Activated T-cell treated with anti-CD3 and anti-CD28 coated beads, Interleukin-2, amount 50 U/mL, for 4 hours (primary cell): ENCODE measurements around the gene CLDN22. TPM values are rescaled to one million over a fixed set of nuclear protein-coding genes. Genes with fewer than 3 reads are reported as not detected.

Experiments used
- ATAC-seq, 2 donors: fragments of 200-7000 bp; cut with Tn5 transposase; one replicate each; pipeline ENCODE4 v1.10.0; 2021
- DNase-seq: peaks from one replicate; pipeline ENCODE4 v3.0.0-alpha.2; 2020
- H3K27me3 Mint-ChIP-seq: one replicate; pipeline ENCODE4 v1.8.0; 2021; ENCODE audit warnings: low read depth, mixed read lengths
- H3K36me3 Mint-ChIP-seq: one replicate; pipeline ENCODE4 v1.8.0; 2022; ENCODE audit warnings: mixed read lengths; ENCODE audit not compliant: insufficient read depth
- H3K4me1 Mint-ChIP-seq: one replicate; pipeline ENCODE4 v1.8.0; 2021; ENCODE audit warnings: low read depth, mixed read lengths
- H3K4me3 Mint-ChIP-seq: one replicate; pipeline ENCODE4 v1.8.0; 2021; ENCODE audit warnings: mild to moderate bottlenecking, moderate library complexity, mixed read lengths
- H3K9me3 Mint-ChIP-seq: one replicate; pipeline ENCODE4 v1.8.0; 2021; ENCODE audit warnings: mixed read lengths
- total RNA-seq, 3 donors: library from RNA; stranded (reverse); gene quantifications; one replicate each; pipeline ENCODE4 v1.2.1, GENCODE V29; 2021

Gene CLDN22
- total RNA-seq, 3 donors from 2014 or later: not detected

- Mint-ChIP-seq H3K9me3 (no peaks in the 10 kb centered on the region), H3K36me3 (no peaks in the 10 kb centered on the region), H3K4me1 (peaks cover 20% of the 10 kb centered on the region), H3K4me3 (no peak overlapping the region), H3K27me3 (no peaks in the 10 kb centered on the region)
- ATAC-seq (no peak), DNase-seq (no peak)
These were observed 1.4 kb upstream of the CLDN22 start for GRCh38 chr4:183321516-183321915.

- DNase-seq (no peak), ATAC-seq (no peak)
- H3K27me3 Mint-ChIP-seq: no peaks in the 10 kb centered on the region
- H3K36me3 Mint-ChIP-seq: no peaks in the 10 kb centered on the region
- peaks cover 20% of the 10 kb centered on the region for H3K4me1 Mint-ChIP-seq
- no peaks in the 10 kb centered on the region for H3K9me3 Mint-ChIP-seq
- no peak overlapping the region for H3K4me3 Mint-ChIP-seq
These were observed 1.0 kb upstream of the CLDN22 start for GRCh38 chr4:183321079-183321478.

- H3K4me1 Mint-ChIP-seq: peaks cover 20% of the 10 kb centered on the region
- ATAC-seq: no peak
- H3K36me3 Mint-ChIP-seq: peaks cover 7% of the 10 kb centered on the region
- no peak overlapping the region for H3K4me3 Mint-ChIP-seq
- H3K27me3 Mint-ChIP-seq: no peaks in the 10 kb centered on the region
- no peak for DNase-seq
- no peaks in the 10 kb centered on the region for H3K9me3 Mint-ChIP-seq
These were observed 1.4 kb downstream of the CLDN22 start for GRCh38 chr4:183318656-183319055.

GRCh38 chr4:183314806-183315205 is 5.3 kb downstream of the CLDN22 start:
- no peak for ATAC-seq
- Mint-ChIP-seq H3K4me3 (no peak overlapping the region), H3K9me3 (no peaks in the 10 kb centered on the region), H3K27me3 (peaks cover 2% of the 10 kb centered on the region), H3K36me3 (peaks cover 7% of the 10 kb centered on the region), H3K4me1 (no peaks in the 10 kb centered on the region)
- DNase-seq: no peak

GRCh38 chr4:183314336-183314735 is 5.7 kb downstream of the CLDN22 start:
- H3K27me3 Mint-ChIP-seq: peaks cover 4% of the 10 kb centered on the region
- H3K4me3 Mint-ChIP-seq: no peak overlapping the region
- H3K9me3 Mint-ChIP-seq: no peaks in the 10 kb centered on the region
- peaks cover 7% of the 10 kb centered on the region for H3K36me3 Mint-ChIP-seq
- DNase-seq (no peak), ATAC-seq (no peak)
- H3K4me1 Mint-ChIP-seq: no peaks in the 10 kb centered on the region

GRCh38 chr4:183312841-183313240 is 7.2 kb downstream of the CLDN22 start:
- ATAC-seq: no peak
- no peak for DNase-seq
- Mint-ChIP-seq H3K4me1 (no peaks in the 10 kb centered on the region), H3K9me3 (no peaks in the 10 kb centered on the region), H3K36me3 (peaks cover 7% of the 10 kb centered on the region), H3K4me3 (no peak overlapping the region), H3K27me3 (peaks cover 4% of the 10 kb centered on the region)

- ATAC-seq (no peak), DNase-seq (no peak)
- Mint-ChIP-seq H3K4me3 (no peak overlapping the region), H3K9me3 (no peaks in the 10 kb centered on the region), H3K27me3 (peaks cover 4% of the 10 kb centered on the region), H3K4me1 (no peaks in the 10 kb centered on the region), H3K36me3 (no peaks in the 10 kb centered on the region)
These were observed 13.3 kb downstream of the CLDN22 start for GRCh38 chr4:183306811-183307210.

- peaks cover under 1% of the 10 kb centered on the region for H3K4me1 Mint-ChIP-seq
- H3K27me3 Mint-ChIP-seq: no peaks in the 10 kb centered on the region
- ATAC-seq (no peak), DNase-seq (no peak)
- H3K9me3 Mint-ChIP-seq: no peaks in the 10 kb centered on the region
- H3K4me3 Mint-ChIP-seq: no peak overlapping the region
- H3K36me3 Mint-ChIP-seq: no peaks in the 10 kb centered on the region
These were observed 15.5 kb downstream of the CLDN22 start for GRCh38 chr4:183304538-183304937.

- Mint-ChIP-seq H3K4me3 (no peak overlapping the region), H3K36me3 (no peaks in the 10 kb centered on the region), H3K4me1 (peaks cover 1% of the 10 kb centered on the region), H3K27me3 (no peaks in the 10 kb centered on the region), H3K9me3 (no peaks in the 10 kb centered on the region)
- DNase-seq (no peak), ATAC-seq (no peak)
These were observed 16.0 kb downstream of the CLDN22 start for GRCh38 chr4:183304067-183304466.

- Mint-ChIP-seq H3K4me1 (peaks cover 1% of the 10 kb centered on the region), H3K27me3 (no peaks in the 10 kb centered on the region)
These were observed 16.8 kb downstream of the CLDN22 start for GRCh38 chr4:183303301-183303700.

GRCh38 chr4:183300655-183301054 is 19.4 kb downstream of the CLDN22 start:
- Mint-ChIP-seq H3K4me1 (peaks cover 1% of the 10 kb centered on the region), H3K4me3 (no peak overlapping the region), H3K9me3 (no peaks in the 10 kb centered on the region), H3K36me3 (no peaks in the 10 kb centered on the region), H3K27me3 (no peaks in the 10 kb centered on the region)
- DNase-seq (no peak), ATAC-seq (no peak)

More at GRCh38 chr4:183303301-183303700, 16.8 kb downstream of the CLDN22 start:
- Mint-ChIP-seq H3K9me3 (no peaks in the 10 kb centered on the region), H3K4me3 (no peak overlapping the region), H3K36me3 (no peaks in the 10 kb centered on the region)
- ATAC-seq: no peak
- no peak for DNase-seq

GRCh38 chr4:183300070-183300469 is 20.0 kb downstream of the CLDN22 start:
- Mint-ChIP-seq H3K4me3 (no peak overlapping the region), H3K9me3 (no peaks in the 10 kb centered on the region), H3K27me3 (no peaks in the 10 kb centered on the region), H3K36me3 (no peaks in the 10 kb centered on the region), H3K4me1 (peaks cover 1% of the 10 kb centered on the region)
- DNase-seq (no peak), ATAC-seq (no peak)

GRCh38 chr4:183299464-183299863 is 20.6 kb downstream of the CLDN22 start:
- Mint-ChIP-seq H3K27me3 (no peaks in the 10 kb centered on the region), H3K36me3 (no peaks in the 10 kb centered on the region), H3K4me3 (no peak overlapping the region), H3K4me1 (peaks cover 1% of the 10 kb centered on the region), H3K9me3 (no peaks in the 10 kb centered on the region)
- no peak for DNase-seq
- no peak for ATAC-seq

- Mint-ChIP-seq H3K9me3 (no peaks in the 10 kb centered on the region), H3K27me3 (no peaks in the 10 kb centered on the region), H3K4me1 (peaks cover 1% of the 10 kb centered on the region), H3K36me3 (no peaks in the 10 kb centered on the region), H3K4me3 (no peak overlapping the region)
- ATAC-seq (no peak), DNase-seq (no peak)
These were observed 22.4 kb downstream of the CLDN22 start for GRCh38 chr4:183297675-183298074.

- H3K27me3 Mint-ChIP-seq: no peaks in the 10 kb centered on the region
- H3K9me3 Mint-ChIP-seq: no peaks in the 10 kb centered on the region
- peaks cover 4% of the 10 kb centered on the region for H3K36me3 Mint-ChIP-seq
- peaks cover 1% of the 10 kb centered on the region for H3K4me1 Mint-ChIP-seq
- ATAC-seq (no peak), DNase-seq (no peak)
- H3K4me3 Mint-ChIP-seq: no peak overlapping the region
These were observed 24.4 kb downstream of the CLDN22 start for GRCh38 chr4:183295711-183296110.

GRCh38 chr4:183291070-183291469 is 29.0 kb downstream of the CLDN22 start:
- no peaks in the 10 kb centered on the region for H3K27me3 Mint-ChIP-seq
- no peaks in the 10 kb centered on the region for H3K4me1 Mint-ChIP-seq
- no peaks in the 10 kb centered on the region for H3K9me3 Mint-ChIP-seq
- peaks cover 12% of the 10 kb centered on the region for H3K36me3 Mint-ChIP-seq
- DNase-seq: no peak
- no peak for ATAC-seq
- H3K4me3 Mint-ChIP-seq: no peak overlapping the region
